ENCODE results near the gene DIRAS1.
"Not testable (repeated sequence)": the region's sequence is repeated elsewhere in the genome, so short reads cannot be mapped to it uniquely, and the experiment has no call there.

DIRAS1 gene

GRCh38 chr19:2726160-2726855, 5.1 kb upstream of the DIRAS1 start:
- DNase-seq = no peak

- DNase-seq = no peak
Measured at GRCh38 chr19:2724148-2724557, 3.0 kb upstream of the DIRAS1 start.

- no peak for DNase-seq
Measured at GRCh38 chr19:2723747-2724146, 2.6 kb upstream of the DIRAS1 start.

GRCh38 chr19:2723345-2723715, 2.2 kb upstream of the DIRAS1 start:
- DNase-seq = no peak

GRCh38 chr19:2722541-2723344, 1.6 kb upstream of the DIRAS1 start:
- DNase-seq = no peak

- no peak for DNase-seq
Measured at GRCh38 chr19:2721570-2722540, 683 bp upstream of the DIRAS1 start.

- no peak for DNase-seq
Measured at GRCh38 chr19:2719920-2720776, 1.0 kb downstream of the DIRAS1 start.

- no peak for DNase-seq
Measured at GRCh38 chr19:2719232-2719735, 1.9 kb downstream of the DIRAS1 start.

- no peak for DNase-seq
Measured at GRCh38 chr19:2717638-2718541, 3.3 kb downstream of the DIRAS1 start.

- DNase-seq = no peak
Measured at GRCh38 chr19:2716722-2717637, 4.2 kb downstream of the DIRAS1 start.

GRCh38 chr19:2716275-2716650, 4.9 kb downstream of the DIRAS1 start:
- no peak for DNase-seq

GRCh38 chr19:2715470-2716274, 5.5 kb downstream of the DIRAS1 start:
- no peak for DNase-seq

GRCh38 chr19:2714531-2715269, 6.5 kb downstream of the DIRAS1 start:
- DNase-seq = no peak

GRCh38 chr19:2714102-2714501, 7.1 kb downstream of the DIRAS1 start:
- DNase-seq = not testable (repeated sequence)

GRCh38 chr19:2713170-2713569, 8.0 kb downstream of the DIRAS1 start:
- DNase-seq = not testable (repeated sequence)

GRCh38 chr19:2711875-2712205, 9.3 kb downstream of the DIRAS1 start:
- no peak for DNase-seq

GRCh38 chr19:2711172-2711874, 9.8 kb downstream of the DIRAS1 start:
- DNase-seq = no peak

GRCh38 chr19:2706251-2706650, 14.9 kb downstream of the DIRAS1 start:
- DNase-seq = no peak

Data from NCI-H748 treated with DMSO at 0.1 percent for 48 hours (cell line).